ENCODE results near the gene MT4. TPM values are rescaled to one million over a fixed set of nuclear protein-coding genes. Genes with fewer than 3 reads are reported as not detected.

The MT4 gene
- total and polyA plus RNA-seq, 5 donors from 2014 or later, result not detected

- H3K4me3 ChIP-seq (ENCODE audit: low read depth, low read length), result no peak overlapping the region
- Mint-ChIP-seq H3K27ac (no peak overlapping the region), H3K4me1 (peaks cover 0 to 14% (median 4%) of the 10 kb centered on the region in 4 donors), H3K9me3 (peaks cover 0 to 4% (median 0%) of the 10 kb centered on the region in 7 donors), H3K4me3 (no peak overlapping the region), H3K36me3 (no peaks in the 10 kb centered on the region), H3K27me3 (peaks cover 65% of the 10 kb centered on the region)
- no peaks in the 10 kb centered on the region for H3K36me3 ChIP-seq (ENCODE audit: control insufficient read depth, insufficient read depth, low read length)
- no peaks in the 10 kb centered on the region for H3K9me3 ChIP-seq (ENCODE audit: control insufficient read depth in 2 of 2, low read length in 2 of 2)
- ATAC-seq (ENCODE audit: low read depth in 2 of 2), result no peak
- no peak overlapping the region for H3K27ac ChIP-seq (ENCODE audit: insufficient read depth, low read length, poor library complexity, severe bottlenecking)
- no peak for DNase-seq
- H3K4me1 ChIP-seq (ENCODE audit: control insufficient read depth, insufficient read depth, low read length, poor library complexity, severe bottlenecking), result peaks cover 9% of the 10 kb centered on the region
- H3K27me3 ChIP-seq (ENCODE audit: control insufficient read depth, insufficient read depth, low read length), result peaks cover 12% of the 10 kb centered on the region
Measured at GRCh38 chr16:56593573-56594291, 28.9 kb downstream of the MT4 start.

- H3K4me1 ChIP-seq (ENCODE audit: control insufficient read depth, insufficient read depth, low read length, poor library complexity, severe bottlenecking), result peaks cover 7% of the 10 kb centered on the region
- H3K27ac Mint-ChIP-seq, result no peak overlapping the region
Measured at GRCh38 chr16:56594292-56594619, 29.4 kb downstream of the MT4 start.

GRCh38 chr16:56600398-56600999 is 35.6 kb downstream of the MT4 start:
- Histone ChIP-seq H3K4me1 (ENCODE audit: control insufficient read depth, insufficient read depth, low read length, poor library complexity, severe bottlenecking) (no peaks in the 10 kb centered on the region), H3K9me3 (ENCODE audit: control insufficient read depth in 2 of 2, low read length in 2 of 2) (no peaks in the 10 kb centered on the region), H3K27me3 (ENCODE audit: control insufficient read depth, insufficient read depth, low read length) (peaks cover 14% of the 10 kb centered on the region), H3K27ac (ENCODE audit: insufficient read depth, low read length, poor library complexity, severe bottlenecking) (no peak overlapping the region), H3K36me3 (ENCODE audit: control insufficient read depth, insufficient read depth, low read length) (no peaks in the 10 kb centered on the region), H3K4me3 (ENCODE audit: low read depth, low read length) (no peak overlapping the region)
- Mint-ChIP-seq H3K27me3 (peaks cover 43% of the 10 kb centered on the region), H3K27ac (peak overlapping the region in 1 of 3 donors; percentile 29), H3K9me3 (no peaks in the 10 kb centered on the region), H3K36me3 (no peaks in the 10 kb centered on the region), H3K4me3 (no peak overlapping the region), H3K4me1 (peaks cover 0 to 8% (median 3%) of the 10 kb centered on the region in 4 donors)
- peak in 2 of 3 donors; percentile 36 to 63 for DNase-seq
- ATAC-seq (ENCODE audit: low read depth in 2 of 2), result peak; percentile 60 to 71

More at GRCh38 chr16:56594292-56594619, 29.4 kb downstream of the MT4 start:
- Histone ChIP-seq H3K27me3 (ENCODE audit: control insufficient read depth, insufficient read depth, low read length) (peaks cover 12% of the 10 kb centered on the region), H3K36me3 (ENCODE audit: control insufficient read depth, insufficient read depth, low read length) (no peaks in the 10 kb centered on the region), H3K9me3 (ENCODE audit: control insufficient read depth in 2 of 2, low read length in 2 of 2) (no peaks in the 10 kb centered on the region), H3K27ac (ENCODE audit: insufficient read depth, low read length, poor library complexity, severe bottlenecking) (no peak overlapping the region), H3K4me3 (ENCODE audit: low read depth, low read length) (no peak overlapping the region)
- H3K9me3 Mint-ChIP-seq, result peaks cover 0 to 2% (median 0%) of the 10 kb centered on the region in 7 donors
- H3K36me3 Mint-ChIP-seq, result no peaks in the 10 kb centered on the region
- no peak overlapping the region for H3K4me3 Mint-ChIP-seq
- DNase-seq, result no peak
- ATAC-seq (ENCODE audit: low read depth in 2 of 2), result no peak
- peaks cover 62% of the 10 kb centered on the region for H3K27me3 Mint-ChIP-seq
- H3K4me1 Mint-ChIP-seq, result peaks cover 0 to 11% (median 3%) of the 10 kb centered on the region in 4 donors

GRCh38 chr16:56601325-56601724 is 36.5 kb downstream of the MT4 start:
- DNase-seq (no peak), ATAC-seq (ENCODE audit: low read depth in 2 of 2) (no peak)
- no peaks in the 10 kb centered on the region for H3K36me3 Mint-ChIP-seq
- peaks cover 14% of the 10 kb centered on the region for H3K27me3 ChIP-seq (ENCODE audit: control insufficient read depth, insufficient read depth, low read length)
- H3K4me1 ChIP-seq (ENCODE audit: control insufficient read depth, insufficient read depth, low read length, poor library complexity, severe bottlenecking), result no peaks in the 10 kb centered on the region
- H3K27ac Mint-ChIP-seq, result no peak overlapping the region
- H3K4me1 Mint-ChIP-seq, result peaks cover 0 to 10% (median 3%) of the 10 kb centered on the region in 4 donors
- H3K4me3 ChIP-seq (ENCODE audit: low read depth, low read length), result no peak overlapping the region
- no peaks in the 10 kb centered on the region for H3K9me3 ChIP-seq (ENCODE audit: control insufficient read depth in 2 of 2, low read length in 2 of 2)
- peaks cover 43% of the 10 kb centered on the region for H3K27me3 Mint-ChIP-seq
- H3K27ac ChIP-seq (ENCODE audit: insufficient read depth, low read length, poor library complexity, severe bottlenecking), result no peak overlapping the region
- no peak overlapping the region for H3K4me3 Mint-ChIP-seq
- no peaks in the 10 kb centered on the region for H3K36me3 ChIP-seq (ENCODE audit: control insufficient read depth, insufficient read depth, low read length)
- H3K9me3 Mint-ChIP-seq, result no peaks in the 10 kb centered on the region

GRCh38 chr16:56603589-56603988 is 38.7 kb downstream of the MT4 start:
- H3K27me3 Mint-ChIP-seq, result peaks cover 24% of the 10 kb centered on the region
- Histone ChIP-seq H3K4me1 (ENCODE audit: control insufficient read depth, insufficient read depth, low read length, poor library complexity, severe bottlenecking) (peaks cover 17% of the 10 kb centered on the region), H3K36me3 (ENCODE audit: control insufficient read depth, insufficient read depth, low read length) (no peaks in the 10 kb centered on the region), H3K27me3 (ENCODE audit: control insufficient read depth, insufficient read depth, low read length) (peaks cover 11% of the 10 kb centered on the region), H3K4me3 (ENCODE audit: low read depth, low read length) (no peak overlapping the region), H3K27ac (ENCODE audit: insufficient read depth, low read length, poor library complexity, severe bottlenecking) (no peak overlapping the region), H3K9me3 (ENCODE audit: control insufficient read depth in 2 of 2, low read length in 2 of 2) (no peaks in the 10 kb centered on the region)
- H3K9me3 Mint-ChIP-seq, result no peaks in the 10 kb centered on the region
- H3K4me1 Mint-ChIP-seq, result peaks cover 0 to 22% (median 18%) of the 10 kb centered on the region in 4 donors
- no peak overlapping the region for H3K27ac Mint-ChIP-seq
- no peak overlapping the region for H3K4me3 Mint-ChIP-seq
- H3K36me3 Mint-ChIP-seq, result no peaks in the 10 kb centered on the region
- DNase-seq (peak in 1 of 3 donors; percentile 46), ATAC-seq (ENCODE audit: low read depth in 2 of 2) (no peak)

- Histone ChIP-seq H3K4me1 (ENCODE audit: control insufficient read depth, insufficient read depth, low read length, poor library complexity, severe bottlenecking) (peaks cover 30% of the 10 kb centered on the region), H3K27ac (ENCODE audit: insufficient read depth, low read length, poor library complexity, severe bottlenecking) (no peak overlapping the region), H3K4me3 (ENCODE audit: low read depth, low read length) (no peak overlapping the region), H3K27me3 (ENCODE audit: control insufficient read depth, insufficient read depth, low read length) (peaks cover 10% of the 10 kb centered on the region), H3K36me3 (ENCODE audit: control insufficient read depth, insufficient read depth, low read length) (no peaks in the 10 kb centered on the region), H3K9me3 (ENCODE audit: control insufficient read depth in 2 of 2, low read length in 2 of 2) (no peaks in the 10 kb centered on the region)
- Mint-ChIP-seq H3K36me3 (no peaks in the 10 kb centered on the region), H3K27ac (peak overlapping the region in 1 of 3 donors; percentile 44), H3K9me3 (no peaks in the 10 kb centered on the region), H3K4me3 (peak overlapping the region in 1 of 4 donors; percentile 51), H3K27me3 (peaks cover 21% of the 10 kb centered on the region), H3K4me1 (peaks cover 5 to 32% (median 26%) of the 10 kb centered on the region in 4 donors)
- no peak for ATAC-seq (ENCODE audit: low read depth in 2 of 2)
- DNase-seq, result no peak
Measured at GRCh38 chr16:56604966-56605365, 40.1 kb downstream of the MT4 start.

- H3K4me1 Mint-ChIP-seq, result peaks cover 9 to 33% (median 29%) of the 10 kb centered on the region in 4 donors
- H3K27me3 Mint-ChIP-seq, result peaks cover 16% of the 10 kb centered on the region
- Histone ChIP-seq H3K9me3 (ENCODE audit: control insufficient read depth in 2 of 2, low read length in 2 of 2) (no peaks in the 10 kb centered on the region), H3K27ac (ENCODE audit: insufficient read depth, low read length, poor library complexity, severe bottlenecking) (no peak overlapping the region), H3K27me3 (ENCODE audit: control insufficient read depth, insufficient read depth, low read length) (peaks cover 6% of the 10 kb centered on the region), H3K4me3 (ENCODE audit: low read depth, low read length) (no peak overlapping the region), H3K36me3 (ENCODE audit: control insufficient read depth, insufficient read depth, low read length) (no peaks in the 10 kb centered on the region), H3K4me1 (ENCODE audit: control insufficient read depth, insufficient read depth, low read length, poor library complexity, severe bottlenecking) (peaks cover 35% of the 10 kb centered on the region)
- no peak for DNase-seq
- H3K9me3 Mint-ChIP-seq, result no peaks in the 10 kb centered on the region
- ATAC-seq (ENCODE audit: low read depth in 2 of 2), result no peak
- H3K4me3 Mint-ChIP-seq, result peak overlapping the region in 2 of 4 donors; percentile 22 to 54
- no peaks in the 10 kb centered on the region for H3K36me3 Mint-ChIP-seq
- H3K27ac Mint-ChIP-seq, result peak overlapping the region in 2 of 3 donors; percentile 13 to 84
Measured at GRCh38 chr16:56605475-56605874, 40.6 kb downstream of the MT4 start.
